Measurements from ENCODE around the gene TRIM69.
"Not testable (repeated sequence)": the region's sequence is repeated elsewhere in the genome, so short reads cannot be mapped to it uniquely, and the experiment has no call there.

The TRIM69 gene

GRCh38 chr15:44716983-44717602 is 19.2 kb upstream of the TRIM69 start:
- no peak for DNase-seq

GRCh38 chr15:44718180-44718926 is 18.0 kb upstream of the TRIM69 start:
- DNase-seq = no peak

DNA sequence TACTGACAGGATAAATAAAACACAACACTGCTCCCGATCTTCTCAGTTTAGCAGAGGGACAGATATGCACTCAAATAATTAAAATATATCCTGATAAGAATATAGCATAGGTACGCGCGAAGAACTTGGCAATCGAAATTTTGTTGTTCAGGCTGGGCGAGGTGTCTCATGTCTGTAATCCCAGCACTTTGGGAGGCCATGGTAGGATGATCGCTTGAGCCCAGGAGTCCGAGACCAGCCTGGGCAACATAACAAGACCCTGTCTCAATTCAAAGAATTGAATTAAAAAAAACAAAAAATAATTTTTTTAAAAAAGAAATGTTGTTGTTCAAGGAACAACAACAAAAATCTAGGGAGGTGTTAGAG is 17.4 kb upstream of the TRIM69 start:
- DNase-seq = no peak

GRCh38 chr15:44719293-44719999 is 16.9 kb upstream of the TRIM69 start:
- peak; percentile 56 for DNase-seq

DNA sequence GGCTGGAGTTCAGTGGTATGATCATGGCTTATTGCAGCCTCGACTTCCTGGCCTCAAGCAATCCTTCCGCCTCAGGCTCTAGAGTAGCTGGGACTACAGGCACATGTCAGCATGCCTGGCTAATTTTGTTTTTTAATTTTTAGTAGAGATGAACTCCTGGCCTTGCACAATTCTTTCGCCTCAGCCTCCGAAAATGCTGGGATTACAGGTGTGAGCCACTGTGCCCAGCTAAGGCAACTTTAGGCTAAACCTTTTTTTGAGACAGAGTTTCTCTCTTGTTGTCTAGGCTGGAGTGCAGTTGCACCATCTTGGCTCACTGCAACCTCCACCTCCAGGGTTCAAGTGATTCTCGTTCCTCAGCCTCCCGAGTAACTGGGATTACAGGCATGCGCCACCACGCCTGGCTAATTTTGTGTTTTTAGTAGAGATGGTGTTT is 16.3 kb upstream of the TRIM69 start:
- peak; percentile 25 for DNase-seq

- peak; percentile 22 for DNase-seq
Observed at GRCh38 chr15:44720460-44721176, 15.7 kb upstream of the TRIM69 start.

DNA sequence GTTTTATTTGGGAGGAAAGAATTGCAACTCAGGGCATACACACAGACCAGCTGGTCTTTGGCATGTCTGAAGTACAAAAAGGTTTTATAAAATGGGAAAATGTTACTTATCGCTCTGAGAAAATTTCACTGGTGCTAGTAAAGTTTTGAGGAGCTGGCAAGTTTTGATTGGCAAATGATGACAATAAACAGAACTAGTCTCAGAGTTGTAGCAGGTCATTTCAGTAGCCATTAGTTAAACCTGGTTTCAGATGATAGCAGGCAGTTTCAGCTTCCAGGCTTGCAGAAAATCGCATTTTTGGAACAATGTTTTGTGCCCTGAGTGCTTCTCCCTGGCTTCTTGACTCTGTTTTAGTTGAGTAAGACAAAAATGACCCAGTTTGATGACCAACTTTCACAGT is 14.3 kb upstream of the TRIM69 start:
- DNase-seq = no peak

DNA sequence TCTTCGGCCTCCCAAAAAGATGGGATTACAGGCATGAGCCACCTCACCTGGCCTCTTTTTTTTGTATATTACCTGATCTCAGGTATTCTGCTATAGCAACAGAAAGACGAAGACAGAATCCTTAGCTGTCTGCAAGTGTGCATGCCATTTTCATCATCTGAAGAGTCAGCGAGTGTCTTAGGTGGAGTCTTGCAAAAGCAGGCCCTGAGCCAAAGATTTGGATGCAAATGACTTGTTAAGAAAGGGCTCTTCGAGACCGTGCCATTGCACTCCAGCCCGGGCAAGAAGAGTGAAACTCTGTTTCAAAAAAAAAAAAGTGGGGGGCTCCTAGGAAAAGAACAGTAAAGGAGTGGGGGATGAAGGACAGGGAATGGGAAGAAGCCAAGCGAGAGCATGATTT is 10.2 kb upstream of the TRIM69 start:
- DNase-seq = no peak

DNA sequence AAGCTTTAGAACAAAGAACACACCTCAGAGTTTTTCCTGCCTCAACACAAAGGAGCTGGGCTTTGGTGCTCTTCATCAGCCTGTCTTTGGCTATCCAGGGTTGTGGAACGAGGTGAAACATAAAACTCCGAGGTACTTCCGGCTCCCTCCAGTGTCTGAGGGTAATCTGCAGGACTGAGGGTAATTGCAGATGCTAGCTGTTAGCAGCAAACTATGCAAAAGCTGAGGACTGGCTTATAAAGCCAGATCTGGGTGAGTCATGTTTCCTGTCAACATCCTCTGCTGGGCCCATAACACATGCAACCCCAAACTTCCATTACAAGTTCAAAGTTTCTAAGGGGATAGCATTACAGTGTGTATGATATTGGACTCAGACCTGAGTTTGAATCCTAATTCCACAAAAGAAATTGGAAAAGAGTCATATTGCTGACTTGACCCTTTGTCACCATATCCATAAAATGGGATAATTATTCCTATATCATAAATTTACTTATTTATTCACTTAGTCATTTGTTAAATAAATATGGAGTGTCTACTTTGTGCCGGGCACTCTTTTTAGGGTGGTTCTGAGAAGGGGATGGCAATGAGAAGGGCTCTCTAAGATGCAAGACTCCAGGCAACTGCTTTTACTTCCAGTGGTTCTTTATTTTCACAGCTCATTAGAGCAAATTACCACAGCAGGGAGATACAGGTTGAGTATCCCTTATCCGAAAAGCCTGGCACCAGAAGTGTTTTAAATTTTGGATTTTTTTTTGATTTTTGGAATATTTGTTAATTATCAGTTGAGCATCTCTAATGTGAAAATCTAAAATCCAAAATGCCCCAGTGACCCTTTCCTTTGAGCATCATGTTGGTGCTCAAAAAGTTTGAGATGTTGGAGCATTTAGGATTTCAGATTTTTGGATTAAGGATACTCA is 9.5 kb upstream of the TRIM69 start:
- DNase-seq = peak; percentile 33

- DNase-seq = no peak
Observed at GRCh38 chr15:44727485-44728231, 8.7 kb upstream of the TRIM69 start.

GRCh38 chr15:44728232-44728575 is 8.1 kb upstream of the TRIM69 start:
- not testable (repeated sequence) for DNase-seq

DNA sequence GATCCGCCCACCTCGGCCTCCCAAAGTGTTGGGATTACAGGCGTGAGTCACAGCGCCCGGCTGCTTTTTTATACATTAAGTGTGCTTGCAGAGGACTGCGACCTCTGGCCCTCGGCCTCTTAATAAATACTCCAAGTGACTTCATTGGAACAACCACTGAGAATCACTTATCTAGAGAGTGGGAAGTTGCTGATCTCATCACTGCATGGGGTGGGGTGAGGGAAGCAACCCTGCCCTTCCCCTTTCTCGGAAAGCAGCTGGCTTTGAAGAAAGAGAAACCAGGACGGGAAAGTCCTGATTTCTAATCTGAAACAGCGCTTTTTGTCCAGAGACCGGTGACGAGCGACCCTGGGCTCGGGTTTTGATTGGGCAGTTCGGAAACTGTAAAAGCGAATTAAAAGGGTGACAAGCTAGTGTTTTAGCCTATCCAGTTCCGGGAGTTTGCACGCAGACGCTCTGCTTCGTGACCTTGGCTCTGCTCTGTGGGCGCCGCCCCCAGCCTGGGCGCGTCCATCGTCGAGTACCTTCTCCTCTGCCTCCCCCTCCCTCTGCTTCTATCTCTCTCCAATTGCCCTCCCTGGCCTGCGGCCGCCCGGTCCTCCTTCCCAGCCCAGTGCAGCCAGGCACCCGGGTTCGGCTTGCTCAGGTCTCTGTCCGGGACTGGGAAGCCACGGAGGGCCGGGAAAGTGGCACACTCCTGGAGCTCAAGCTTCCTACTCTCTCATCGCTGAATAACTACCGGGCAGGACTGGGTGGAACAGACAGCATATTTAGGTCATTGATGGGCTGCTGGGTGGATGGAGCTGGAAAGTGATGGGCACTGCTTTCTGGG is 7.5 kb upstream of the TRIM69 start:
- peak; percentile 90 for DNase-seq

DNA sequence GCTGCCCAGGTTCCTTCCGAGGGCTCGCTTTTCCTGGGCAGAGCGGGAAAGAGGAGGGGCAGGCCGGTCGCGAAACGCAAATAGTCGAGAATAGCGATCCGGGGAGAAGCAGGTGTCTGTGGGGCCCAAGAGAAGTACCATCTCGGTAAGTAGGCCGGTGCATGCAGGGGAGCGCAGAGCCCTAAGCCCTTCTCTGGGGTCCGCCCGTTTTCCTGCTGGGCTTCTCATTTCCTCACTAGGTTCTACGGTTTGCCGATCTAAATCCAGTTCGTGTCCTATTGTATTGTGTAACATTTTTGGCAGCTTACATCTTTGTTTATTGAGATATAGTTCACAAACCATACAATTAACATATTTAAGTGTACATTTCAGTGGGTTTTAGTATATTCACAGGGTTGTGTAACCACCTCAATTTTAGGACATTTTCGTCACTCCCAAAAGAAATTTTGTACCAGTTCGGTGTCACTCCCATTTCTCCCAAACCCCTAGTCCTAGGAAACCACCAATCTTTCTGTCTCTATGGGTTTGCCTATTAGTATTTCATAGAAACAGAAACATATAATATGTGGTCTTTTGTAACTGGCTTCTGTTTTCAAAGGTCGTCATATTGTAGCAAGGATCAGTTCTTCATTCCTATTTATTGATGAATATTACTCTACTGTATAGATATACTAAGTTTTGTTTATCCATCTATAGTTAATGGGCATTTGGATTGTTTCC is 6.8 kb upstream of the TRIM69 start:
- DNase-seq = peak; percentile 48

DNA sequence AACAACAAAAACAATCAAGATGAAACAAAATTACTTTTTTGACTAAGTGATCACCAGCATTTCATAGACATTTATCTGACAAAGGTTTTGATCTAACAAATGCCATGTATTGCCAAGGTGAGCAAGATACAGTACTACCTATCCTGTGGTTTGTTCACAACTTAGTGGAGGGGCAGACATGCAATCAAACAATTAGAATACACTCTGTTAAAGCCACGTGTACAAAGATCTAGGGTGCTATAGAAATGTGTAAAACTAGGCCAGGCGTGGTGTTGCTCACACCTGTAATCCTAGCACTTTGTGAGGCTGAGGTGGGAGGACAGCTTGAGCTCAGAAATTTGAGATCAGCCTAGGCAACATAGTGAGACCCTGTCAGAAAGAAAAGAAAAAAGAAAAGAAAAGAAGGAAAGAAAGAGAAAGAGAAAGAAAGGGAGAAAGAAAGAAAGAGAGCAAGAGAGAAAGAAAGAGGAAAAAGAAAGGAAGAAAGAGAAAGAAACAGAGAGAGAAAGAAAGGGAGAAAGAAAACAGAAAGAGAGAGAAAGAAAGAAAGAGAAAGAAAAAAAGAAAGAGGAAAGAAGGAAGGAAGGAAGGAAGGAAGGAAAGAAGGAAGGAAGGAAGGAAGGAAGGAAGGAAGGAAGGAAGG is 1.4 kb upstream of the TRIM69 start:
- no peak for DNase-seq

DNA sequence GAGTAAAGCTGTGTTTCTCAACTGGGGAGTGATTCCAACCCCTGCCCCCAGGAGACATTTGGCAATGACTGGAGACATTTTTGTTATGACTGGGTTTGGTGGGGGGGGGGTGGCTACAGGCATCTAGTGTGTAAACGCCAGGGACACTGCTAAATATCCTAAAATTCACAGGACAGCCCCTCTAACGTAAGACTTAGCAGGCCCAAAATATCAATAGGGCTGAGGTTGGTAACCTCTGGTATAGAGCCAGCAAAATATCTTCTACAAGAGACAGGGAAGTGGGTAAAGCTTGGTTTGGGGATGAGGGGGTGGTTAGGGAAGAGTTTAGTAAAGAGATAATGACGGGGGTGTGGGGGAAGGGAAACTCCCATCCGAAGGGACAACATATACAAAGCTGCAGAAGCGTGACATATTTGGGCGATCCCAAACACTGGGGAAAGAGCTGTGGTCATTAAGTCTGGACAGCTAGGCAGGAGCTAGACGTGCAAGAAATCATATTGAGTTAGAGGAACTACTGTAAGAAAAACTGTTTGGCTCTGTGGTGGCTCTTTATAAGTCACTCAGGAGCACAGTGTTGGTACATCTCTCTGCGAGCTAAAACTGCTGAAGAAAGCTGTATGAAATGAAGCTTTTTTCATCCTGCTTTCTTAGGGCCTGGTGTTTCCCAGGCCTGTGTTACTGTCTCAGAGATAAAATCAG is 697 bp upstream of the TRIM69 start:
- DNase-seq = peak; percentile 55

GRCh38 chr15:44738340-44738984 is 2.1 kb downstream of the TRIM69 start:
- DNase-seq = no peak

- DNase-seq = not testable (repeated sequence)
Observed at GRCh38 chr15:44739222-44739847, 3.0 kb downstream of the TRIM69 start.

GRCh38 chr15:44743454-44743853 is 7.1 kb downstream of the TRIM69 start:
- not testable (repeated sequence) for DNase-seq
